ENCODE results near the gene HAAO.
A peak's percentile ranks its signal among the peaks of the same experiment; 100 is the strongest.
"Not testable (repeated sequence)": the region's sequence is repeated elsewhere in the genome, so short reads cannot be mapped to it uniquely, and the experiment has no call there.

Gene HAAO

GRCh38 chr2:42743659-42743990 is 48.8 kb downstream of the HAAO start:
- DNase-seq: no peak

- DNase-seq: no peak
Observed at GRCh38 chr2:42742740-42743658, 49.4 kb downstream of the HAAO start.

DNA sequence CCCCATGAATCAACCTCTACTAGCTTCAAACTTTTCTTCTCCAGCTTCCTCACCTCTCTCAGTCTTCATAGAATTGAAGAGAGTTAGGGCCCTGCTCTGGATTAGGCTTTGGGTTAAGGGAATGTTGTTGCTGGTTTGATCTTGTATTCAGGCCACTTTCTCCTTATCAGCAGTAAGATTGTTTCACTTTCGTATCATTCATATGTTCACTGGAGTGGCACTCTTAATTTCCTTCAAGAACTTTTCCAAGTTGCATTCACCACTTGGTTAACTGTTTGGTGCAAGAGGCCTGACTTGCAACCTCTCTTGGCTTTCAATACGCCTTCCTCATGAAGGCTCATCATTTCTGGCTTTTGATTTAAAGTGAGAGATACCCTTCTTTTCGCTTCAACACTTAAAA is 51.2 kb downstream of the HAAO start:
- DNase-seq: no peak

DNA sequence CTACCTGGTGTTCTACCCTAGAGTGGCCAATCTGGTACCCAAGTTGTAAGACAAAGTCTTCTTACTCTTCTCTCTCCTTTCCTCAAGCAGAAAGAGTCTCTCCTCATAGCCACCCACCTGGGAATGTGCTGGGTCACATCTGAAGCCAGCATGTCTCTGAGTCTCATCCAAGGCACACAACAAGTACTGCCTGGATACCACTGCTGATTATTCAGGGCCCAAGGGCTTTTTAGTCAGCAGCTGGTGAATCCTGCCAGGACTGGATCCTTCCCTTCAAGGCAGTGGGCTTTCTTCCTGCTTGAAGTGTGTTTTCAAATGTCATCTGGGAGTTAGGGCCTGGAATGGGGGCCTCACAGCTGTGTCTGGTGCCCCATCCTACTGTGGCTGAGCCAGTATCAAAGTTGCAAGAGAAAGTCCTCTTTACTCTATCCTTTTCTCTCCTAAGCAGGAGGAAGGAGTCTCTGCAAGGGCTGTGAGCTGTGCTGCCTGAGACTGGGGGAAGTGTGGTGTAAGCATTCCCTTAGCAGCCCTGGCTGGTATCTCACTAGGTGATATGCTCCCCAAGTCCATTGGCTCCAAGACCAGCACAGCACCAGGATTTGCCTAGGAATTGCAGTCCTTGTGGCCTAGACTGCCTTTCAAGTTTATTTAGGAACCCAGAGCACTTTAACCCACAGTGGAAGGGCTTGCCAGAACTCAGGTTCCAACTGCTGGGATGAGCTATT is 55.6 kb downstream of the HAAO start:
- no peak for DNase-seq

- DNase-seq: no peak
Observed at GRCh38 chr2:42733852-42734251, 58.5 kb downstream of the HAAO start.

DNA sequence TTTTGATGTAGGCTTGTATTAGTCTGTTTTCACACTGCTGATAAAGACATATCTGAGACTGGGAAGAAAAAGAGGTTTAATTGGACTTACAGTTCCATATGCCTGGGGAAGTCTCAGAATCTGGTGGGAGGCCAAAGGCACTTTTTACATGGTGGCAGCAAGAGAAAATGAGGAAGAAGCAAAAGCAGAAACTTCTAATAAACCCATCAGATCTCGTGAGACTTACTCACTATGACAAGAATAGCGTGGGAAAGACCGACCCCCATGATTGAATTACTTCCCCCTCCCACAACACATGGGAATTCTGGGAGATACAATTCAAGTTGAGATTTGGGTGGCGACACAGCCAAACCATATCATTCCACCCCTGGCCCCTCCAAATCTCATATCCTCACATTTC is 61.1 kb downstream of the HAAO start:
- DNase-seq: not testable (repeated sequence)

GRCh38 chr2:42726680-42727079 is 65.7 kb downstream of the HAAO start:
- DNase-seq: no peak

DNA sequence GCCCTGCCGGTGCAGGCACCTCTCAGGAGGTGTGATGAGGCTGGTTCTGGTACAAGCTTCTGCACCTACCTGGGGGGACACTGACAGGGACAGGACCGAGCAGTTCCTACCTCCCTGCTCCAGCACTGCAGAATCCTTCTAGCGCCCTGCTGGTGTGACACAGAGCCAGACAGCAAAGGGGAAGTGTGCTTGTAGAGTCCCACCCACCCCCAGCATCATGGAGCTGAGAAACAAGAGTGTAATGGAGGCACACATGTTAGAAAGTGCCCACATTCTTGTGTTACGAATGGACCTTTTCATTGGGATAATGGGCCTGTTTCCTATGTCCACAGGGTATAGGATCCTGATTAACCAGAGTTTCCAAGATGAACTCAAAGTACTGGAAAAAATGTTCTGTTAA is 66.7 kb downstream of the HAAO start:
- DNase-seq: no peak

- DNase-seq: no peak
Observed at GRCh38 chr2:42724886-42725285, 67.5 kb downstream of the HAAO start.

- no peak for DNase-seq
Observed at GRCh38 chr2:42723465-42723864, 68.9 kb downstream of the HAAO start.

- peak; percentile 66 for DNase-seq
Observed at GRCh38 chr2:42722320-42723190, 69.8 kb downstream of the HAAO start.

- DNase-seq: no peak
Observed at GRCh38 chr2:42721898-42722297, 70.5 kb downstream of the HAAO start.
